Hair follicular keratinocyte (primary cell): ENCODE data around the gene PSMD8. TPM values are rescaled to one million over a fixed set of nuclear protein-coding genes. Genes with fewer than 3 reads are reported as not detected.

Experiments
- total RNA-seq: library from RNA; depleted of rRNA; stranded (reverse); fragments of >200 nt; gene quantifications from 2 replicates; pipeline ENCODE4 v1.2.3, GENCODE V29; 2015

Gene PSMD8
- total RNA-seq = 357 and 374 TPM in 2 replicates

DNA sequence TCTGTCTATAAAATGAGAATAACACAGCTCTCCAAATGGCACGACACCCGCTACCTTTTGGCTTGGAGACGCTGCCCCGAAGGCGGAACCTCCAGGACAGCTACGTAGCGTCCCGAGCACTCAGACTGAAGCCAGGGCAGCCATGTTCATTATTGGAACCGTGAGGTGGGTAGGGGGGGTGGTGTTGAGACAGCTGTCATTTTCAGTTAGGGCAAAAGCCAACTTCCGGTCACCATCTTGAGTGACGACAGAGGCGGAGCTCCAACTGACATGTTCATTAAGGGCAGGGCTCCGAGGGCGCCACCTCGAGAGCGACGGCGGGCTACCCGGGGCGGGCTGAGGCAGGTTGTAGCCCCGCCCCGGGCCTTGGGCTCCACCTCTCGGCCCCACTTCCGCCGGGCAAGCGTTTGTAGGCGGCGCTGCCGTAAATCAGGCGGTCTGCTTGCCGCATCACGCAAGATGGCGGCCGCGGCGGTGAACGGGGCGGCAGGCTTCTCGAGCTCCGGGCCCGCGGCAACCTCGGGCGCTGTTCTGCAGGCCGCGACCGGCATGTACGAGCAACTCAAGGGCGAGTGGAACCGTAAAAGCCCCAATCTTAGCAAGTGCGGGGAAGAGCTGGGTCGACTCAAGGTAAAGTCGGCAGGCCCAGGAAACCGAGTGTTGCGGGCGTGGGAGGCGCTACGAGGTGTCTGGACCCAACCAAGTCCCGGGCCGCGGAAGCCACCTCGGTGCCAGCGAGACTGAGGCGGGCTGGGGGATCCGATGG is at the start of gene PSMD8:
Gene PSMD8 (plus strand): TSS at position 240 of the 766 bp plus-strand sequence. CDS start 31 bp downstream, at position 271.

DNA sequence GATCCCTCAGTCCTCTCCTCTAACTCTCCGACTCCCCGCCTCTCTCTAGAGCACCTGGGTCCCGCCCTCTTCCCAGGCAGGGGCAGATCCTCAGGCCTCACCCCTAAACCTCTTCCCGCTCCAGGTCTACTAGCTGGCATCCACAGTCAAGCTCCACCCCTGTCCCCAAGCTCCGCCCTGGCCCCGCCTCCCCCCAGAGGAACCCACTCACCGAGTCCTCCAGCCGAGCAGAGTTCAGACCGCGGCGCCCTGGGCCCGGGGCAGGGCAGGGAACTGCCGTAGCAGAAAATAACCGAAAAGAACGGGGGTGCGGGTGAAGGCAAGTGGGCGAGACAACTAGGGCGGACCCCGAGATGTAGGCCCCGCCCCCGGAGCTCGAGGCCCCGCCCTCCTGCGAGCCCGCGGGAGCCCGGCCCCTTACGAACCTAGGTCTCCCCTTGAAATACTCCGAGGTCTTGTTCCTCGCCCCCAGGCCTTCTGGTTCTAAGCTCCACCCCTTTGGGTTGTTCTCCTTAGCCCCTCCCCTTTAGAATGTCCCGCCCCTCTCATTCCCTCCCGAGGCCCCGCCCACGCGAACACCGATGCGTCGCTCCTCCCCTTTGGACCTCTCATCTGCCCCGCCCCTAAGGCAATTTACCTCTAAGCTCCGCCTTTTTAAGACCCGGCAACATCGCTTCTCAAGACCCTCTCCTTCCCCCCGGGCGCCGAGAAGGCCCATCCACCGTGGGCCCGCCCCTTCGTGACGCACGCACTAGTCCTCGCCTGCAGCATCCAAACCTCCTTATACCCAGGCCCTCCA is 13.4 kb downstream of the PSMD8 start, which contains the start of gene GGN:
Gene GGN (minus strand): TSS at position 485 of the 799 bp plus-strand sequence. CDS start 773 bp downstream, outside the sequence.

DNA sequence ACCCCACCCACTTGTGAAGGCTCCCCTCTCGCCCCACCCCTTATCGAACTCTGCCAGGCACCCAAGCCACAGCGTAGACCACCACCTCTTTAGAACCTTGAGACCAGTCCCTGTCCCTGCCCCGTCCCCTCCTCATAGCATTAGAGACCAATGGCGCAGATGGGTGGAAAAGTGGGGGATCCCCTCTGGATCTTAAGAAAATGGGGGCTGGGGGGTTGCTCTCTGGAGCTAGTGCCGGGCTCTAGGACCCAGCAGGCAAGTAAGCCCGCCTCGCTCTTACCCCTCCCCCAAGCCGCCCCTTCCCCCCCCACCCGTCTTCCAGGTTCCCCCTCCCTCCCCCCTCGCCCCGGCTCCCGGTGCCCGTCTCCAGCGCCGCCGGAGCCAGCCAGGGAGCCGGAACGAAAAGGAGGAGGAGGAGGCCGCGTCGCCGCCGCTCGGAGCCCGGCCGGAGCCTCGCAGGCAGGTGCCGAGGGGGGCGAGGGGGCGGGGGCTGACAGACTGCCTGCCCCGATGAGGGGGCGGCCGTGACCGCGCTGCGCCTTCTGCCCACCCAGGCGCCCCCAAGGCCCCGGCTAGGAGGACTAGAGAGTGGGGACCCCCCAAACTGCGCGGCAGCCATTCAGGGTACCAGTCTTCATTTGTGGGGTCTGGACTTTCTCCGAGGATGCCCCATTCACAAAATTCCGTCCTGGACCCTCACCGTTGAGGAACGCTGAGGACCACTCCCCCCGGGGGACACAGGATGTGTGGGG is 14.2 kb downstream of the PSMD8 start, which contains the start of gene SPRED3:
Gene SPRED3 (plus strand): TSS at position 349 of the 752 bp plus-strand sequence. CDS start 1,606 bp downstream, outside the sequence.

DNA sequence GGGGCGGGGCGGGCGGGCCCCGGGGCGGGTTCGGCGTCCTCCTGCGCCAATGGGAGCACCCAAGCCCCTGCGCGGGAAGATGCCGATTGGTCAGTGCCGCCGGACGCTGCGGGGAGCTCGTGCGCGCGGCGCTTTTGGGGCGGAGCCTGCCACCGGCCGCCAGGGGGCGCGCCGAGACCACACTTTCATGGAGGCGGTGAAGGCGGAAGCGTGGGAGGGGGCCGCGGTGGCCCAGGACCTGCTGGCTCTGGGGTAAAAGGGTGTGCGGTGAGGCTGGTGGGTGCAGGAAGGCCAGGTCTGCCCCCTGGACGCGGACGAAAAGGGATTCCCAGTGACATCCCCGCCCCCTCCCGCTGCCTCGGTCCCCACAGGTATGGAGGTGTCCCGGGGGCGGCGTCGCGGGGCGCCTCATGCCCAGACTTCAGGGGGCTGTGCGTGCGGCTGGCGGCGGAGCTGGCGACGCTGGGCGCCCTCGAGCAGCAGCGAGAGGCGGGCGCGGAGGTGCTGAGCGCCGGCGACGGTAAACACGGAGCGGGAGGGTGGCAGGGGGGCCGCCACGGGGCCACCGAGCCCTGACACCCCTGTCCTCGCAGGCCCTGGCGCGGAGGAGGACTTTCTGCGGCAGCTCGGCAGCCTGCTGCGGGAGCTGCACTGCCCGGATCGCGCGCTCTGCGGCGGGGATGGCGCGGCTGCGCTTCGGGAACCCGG is 28.8 kb downstream of the PSMD8 start, which contains the start of gene FAM98C:
Gene FAM98C (plus strand): TSS at position 127 of the 708 bp plus-strand sequence. CDS start 61 bp downstream, at position 188.

DNA sequence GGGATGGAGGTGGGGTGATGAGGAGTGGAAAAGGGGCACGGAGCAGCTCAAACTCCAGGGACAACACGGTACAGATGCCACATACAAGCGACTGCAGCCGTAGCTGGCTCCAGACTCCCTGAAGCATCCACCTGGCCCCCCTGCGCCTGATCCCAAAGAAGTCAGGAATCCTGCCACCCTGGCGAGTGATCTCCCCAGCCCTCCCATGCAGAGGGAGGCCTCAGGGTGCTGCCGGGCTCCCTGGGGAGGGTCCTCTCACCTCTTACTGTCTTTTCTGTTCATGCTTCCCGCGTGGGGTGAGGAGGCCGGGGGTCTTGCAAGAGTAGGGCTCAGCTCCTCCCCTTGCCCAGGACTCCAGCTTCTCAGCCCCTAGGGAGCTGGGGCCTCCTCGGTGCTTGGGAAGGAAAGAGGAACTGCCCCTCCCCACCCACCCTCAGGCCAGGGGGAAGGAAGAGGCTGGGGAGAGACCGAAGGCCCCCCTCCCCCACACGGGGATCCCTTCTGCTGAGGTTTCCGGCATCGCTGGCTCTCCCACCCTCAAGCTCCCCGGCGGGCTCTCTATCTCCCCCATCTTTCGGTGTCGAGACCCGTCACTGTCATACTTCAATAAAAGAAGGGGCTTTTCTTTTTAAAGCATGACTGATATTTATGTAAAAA is 51.6 kb downstream of the PSMD8 start, which contains the start of gene RASGRP4:
Gene RASGRP4 (minus strand): TSS at position 410 of the 657 bp plus-strand sequence. CDS start 128 bp downstream, at position 282.

DNA sequence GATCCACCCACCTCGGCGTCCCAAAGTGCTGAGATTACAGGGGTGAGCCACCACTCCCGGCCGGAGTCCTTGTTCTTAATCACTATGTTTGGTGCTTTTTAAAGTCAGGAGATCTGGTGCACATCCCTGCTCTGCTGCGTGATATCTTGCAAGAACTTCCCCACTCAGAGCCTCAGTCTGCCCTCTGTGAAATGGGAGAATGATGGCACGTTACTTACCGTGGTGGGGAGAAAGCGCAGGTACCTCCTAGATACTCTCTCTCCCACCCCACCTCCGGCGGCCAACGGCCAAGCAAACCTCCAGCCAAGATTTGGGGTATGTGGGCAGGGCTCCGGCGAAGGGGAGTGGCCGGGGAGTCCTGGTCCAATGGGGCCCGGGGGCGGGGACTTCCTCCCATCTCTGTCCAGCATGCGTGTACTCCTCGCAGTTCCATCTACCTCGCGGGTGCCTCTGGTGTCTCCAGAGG is 58.9 kb downstream of the PSMD8 start, which contains the start of gene RYR1:
Gene RYR1 (plus strand): TSS at position 424 of the 466 bp plus-strand sequence. CDS start 139 bp downstream, outside the sequence.

Other genes starting within 250 kb of the PSMD8 start
- gene DPF1, start 150.3 kb upstream of the PSMD8 start, total RNA-seq = 2.0 and 2.3 TPM in 2 replicates
- gene PPP1R14A, start 118.2 kb upstream of the PSMD8 start, total RNA-seq = 3.3 and 19.9 TPM in 2 replicates
- 757 and 1,192 TPM in 2 replicates for gene SPINT2, start 110.0 kb upstream of the PSMD8 start, total RNA-seq
- 606 and 644 TPM in 2 replicates for gene C19orf33, start 70.3 kb upstream of the PSMD8 start, total RNA-seq
- 121 and 122 TPM in 2 replicates for gene YIF1B, start 58.6 kb upstream of the PSMD8 start, total RNA-seq
- 27.4 and 27.8 TPM in 2 replicates for gene KCNK6, start 54.7 kb upstream of the PSMD8 start, total RNA-seq
- 0.78 TPM in 1 of 2 replicates, not detected in the other for gene CATSPERG, start 38.7 kb upstream of the PSMD8 start, total RNA-seq
- 0.08 and 0.55 TPM in 2 replicates for gene GGN, start 13.5 kb downstream of the PSMD8 start, total RNA-seq
- 1.6 and 3.2 TPM in 2 replicates for gene SPRED3, start 14.1 kb downstream of the PSMD8 start, total RNA-seq
- 18.3 and 20.2 TPM in 2 replicates for gene FAM98C, start 28.5 kb downstream of the PSMD8 start, total RNA-seq
- not detected in 2 replicates for gene RASGRP4, start 51.6 kb downstream of the PSMD8 start, total RNA-seq
- 1.8 and 3.7 TPM in 2 replicates for gene RYR1, start 59.1 kb downstream of the PSMD8 start, total RNA-seq
- gene MAP4K1, start 243.4 kb downstream of the PSMD8 start, total RNA-seq = 0.15 and 0.47 TPM in 2 replicates
- gene EIF3K, start 244.6 kb downstream of the PSMD8 start, total RNA-seq = 607 and 644 TPM in 2 replicates